B cell (primary cell): Measurements from ENCODE around the gene ZNF143. TPM values are rescaled to one million over a fixed set of nuclear protein-coding genes. Genes with fewer than 3 reads are reported as not detected.

Source experiments
- ATAC-seq: fragments of 200-7000 bp; cut with Tn5 transposase; one replicate; pipeline ENCODE4 v1.10.0; 2021; ENCODE audit warnings: low read depth, mild to moderate bottlenecking, moderate number of reproducible peaks, moderate library complexity
- CTCF ChIA-PET: fragments of 350-600 bp; sonication (Branson Sonifier 250); formaldehyde crosslinking; loops from one replicate; lab custom pipeline; 2021; ENCODE audit warnings: antibody characterized with exemption, inconsistent platforms; lab: Charles Lee
- POLR2A ChIA-PET: fragments of 350-600 bp; sonication (Branson Sonifier 250); formaldehyde crosslinking; loops from one replicate; lab custom pipeline; 2021; ENCODE audit warnings: antibody characterized with exemption; lab: Charles Lee
- DNase-seq: peaks from one replicate; pipeline ENCODE4 v3.0.0; 2013
- H2AFZ ChIP-seq: 2 replicates; pipeline ENCODE4 v1.6.1; 2012; ENCODE audit warnings: mild to moderate bottlenecking, low read depth, low read length; ENCODE audit not compliant: insufficient read depth, poor library complexity, severe bottlenecking
- H3K27ac ChIP-seq, 2 donors: 1 replicate in 1 of 2; 2 replicates in 1 of 2; pipeline ENCODE4 v1.5.1; 2012 to 2013; ENCODE audit warnings: low read length in 2 of 2, mild to moderate bottlenecking in 2 of 2, moderate library complexity in 1 of 2
- H3K27me3 ChIP-seq, 4 experiments: fragments of 200-600 bp in 1 of 4; sonication (generic) in 1 of 4; replicated peaks in 1 of 4; 1 replicate in 2 of 4; 2 replicates in 2 of 4; pipeline versions ENCODE4 v1.6.1 to v1.7.0; 2013 to 2016; ENCODE audit warnings: low read length in 3 of 4, mild to moderate bottlenecking in 2 of 4, mixed read lengths in 1 of 4, moderate library complexity in 1 of 4; ENCODE audit not compliant: insufficient read depth in 4 of 4, control insufficient read depth in 3 of 4; ENCODE audit errors: control extremely low read depth in 1 of 4
- H3K36me3 ChIP-seq, 2 experiments: replicated peaks in 1 of 2; 1 replicate in 1 of 2; 2 replicates in 1 of 2; pipeline versions ENCODE4 v1.6.1 to v1.7.1; 2013; ENCODE audit warnings: low read length in 1 of 2; ENCODE audit not compliant: insufficient read depth in 2 of 2, control insufficient read depth in 1 of 2; ENCODE audit errors: control extremely low read depth in 1 of 2, extremely low read depth in 1 of 2
- H3K4me1 ChIP-seq, 2 donors: fragments of 200-600 bp in 1 of 2; sonication (generic) in 1 of 2; 1 replicate in 1 of 2; 2 replicates in 1 of 2; pipeline versions ENCODE4 v1.5.1 to v1.6.1; 2013 to 2017; ENCODE audit warnings: low read length in 2 of 2; ENCODE audit not compliant: control insufficient read depth in 2 of 2, insufficient read depth in 2 of 2
- H3K4me2 ChIP-seq: replicated peaks from 2 replicates; pipeline ENCODE3; 2012; ENCODE audit warnings: mild to moderate bottlenecking, low read depth, low read length; ENCODE audit not compliant: poor library complexity, severe bottlenecking
- H3K4me3 ChIP-seq, 5 experiments: fragments of 200-600 bp in 1 of 5; sonication (generic) in 1 of 5; 1 replicate in 3 of 5; 2 replicates in 2 of 5; pipeline versions ENCODE4 v1.5.1 to v1.7.0; 2011 to 2016; ENCODE audit warnings: low read length in 4 of 5, mild to moderate bottlenecking in 4 of 5, low read depth in 2 of 5, control low read depth in 1 of 5, moderate library complexity in 1 of 5; ENCODE audit not compliant: insufficient read depth in 1 of 5; ENCODE audit errors: control extremely low read depth in 1 of 5, extremely low read depth in 1 of 5
- H3K79me2 ChIP-seq: fragments of 200-600 bp; sonication (generic); one replicate; pipeline ENCODE4 v1.6.0; 2016; ENCODE audit warnings: low read length; ENCODE audit not compliant: control insufficient read depth, insufficient read depth
- H3K9ac ChIP-seq: fragments of 200-600 bp; sonication (generic); 2 replicates; pipeline ENCODE4 v1.6.1; 2017; ENCODE audit warnings: mild to moderate bottlenecking, low read length, moderate library complexity
- H3K9me3 ChIP-seq, 3 donors: one replicate each; pipeline versions ENCODE4 v1.6.1 to v1.7.1; 2013; ENCODE audit warnings: low read length in 2 of 3; ENCODE audit not compliant: control insufficient read depth in 2 of 3, insufficient read depth in 1 of 3; ENCODE audit errors: control extremely low read depth in 1 of 3
- H4K20me1 ChIP-seq: 2 replicates; pipeline ENCODE4 v1.6.0; 2012; ENCODE audit warnings: mild to moderate bottlenecking, low read length; ENCODE audit not compliant: insufficient read depth, control insufficient read depth, poor library complexity, severe bottlenecking
- H3K27ac Mint-ChIP-seq: one replicate; pipeline ENCODE4 v1.8.0; 2021; ENCODE audit warnings: mixed read lengths
- H3K27me3 Mint-ChIP-seq: one replicate; pipeline ENCODE4 v1.8.0; 2021; ENCODE audit warnings: mixed read lengths
- H3K4me1 Mint-ChIP-seq: one replicate; pipeline ENCODE4 v1.8.0; 2021; ENCODE audit warnings: mixed read lengths
- H3K4me3 Mint-ChIP-seq: one replicate; pipeline ENCODE4 v1.8.0; 2021; ENCODE audit warnings: mixed read lengths
- H3K9me3 Mint-ChIP-seq: one replicate; pipeline ENCODE4 v1.8.0; 2022; ENCODE audit warnings: mixed read lengths; ENCODE audit not compliant: insufficient read depth
- EZH2 ChIP-seq: IDR thresholded peaks from 2 replicates; pipeline ENCODE4 v1.6.1; 2012; ENCODE audit warnings: borderline replicate concordance, low read depth, mild to moderate bottlenecking, moderate library complexity, low read length; ENCODE audit not compliant: insufficient read depth, poor library complexity, severe bottlenecking
- WGBS: methylation state at CpG from one replicate; pipeline ENCODE4 v1.1.5; 2013; ENCODE audit warnings: missing lambda C conversion rate; ENCODE audit not compliant: insufficient coverage; 5-methylcytosine and 5-hydroxymethylcytosine counted together
- intact Hi-C: fragments of 100-400 bp; cut with micrococcal nuclease; formaldehyde crosslinking; loops from one replicate; pipeline ENCODE4 v1.10.0; 2022
- polyA plus RNA-seq: library from polyadenylated mRNA; depleted of rRNA; stranded (reverse); fragments of >200 nt; gene quantifications from 2 replicates; pipeline ENCODE4 v1.2.3, GENCODE V29; 2012
- total RNA-seq, 2 donors: library from RNA; stranded (reverse); fragments of 120-200 nt in 1 of 2; gene quantifications; 1 replicate in 1 of 2; 2 replicates in 1 of 2; pipeline versions ENCODE4 v1.2.3 to v1.2.4, GENCODE V29; 2013 to 2022
- TF ChIP-seq, protein P1 (sequence below): fragments of 200-600 bp; IDR thresholded peaks from one replicate; pipeline ENCODE4 v1.8.0; 2022; ENCODE audit warnings: antibody characterized with exemption, mild to moderate bottlenecking

ZNF143 gene
- total and polyA plus RNA-seq, 2 donors (not counting 1 experiment from before 2014, with no cell fraction given): 35.7 to 54.9 TPM

DNA sequence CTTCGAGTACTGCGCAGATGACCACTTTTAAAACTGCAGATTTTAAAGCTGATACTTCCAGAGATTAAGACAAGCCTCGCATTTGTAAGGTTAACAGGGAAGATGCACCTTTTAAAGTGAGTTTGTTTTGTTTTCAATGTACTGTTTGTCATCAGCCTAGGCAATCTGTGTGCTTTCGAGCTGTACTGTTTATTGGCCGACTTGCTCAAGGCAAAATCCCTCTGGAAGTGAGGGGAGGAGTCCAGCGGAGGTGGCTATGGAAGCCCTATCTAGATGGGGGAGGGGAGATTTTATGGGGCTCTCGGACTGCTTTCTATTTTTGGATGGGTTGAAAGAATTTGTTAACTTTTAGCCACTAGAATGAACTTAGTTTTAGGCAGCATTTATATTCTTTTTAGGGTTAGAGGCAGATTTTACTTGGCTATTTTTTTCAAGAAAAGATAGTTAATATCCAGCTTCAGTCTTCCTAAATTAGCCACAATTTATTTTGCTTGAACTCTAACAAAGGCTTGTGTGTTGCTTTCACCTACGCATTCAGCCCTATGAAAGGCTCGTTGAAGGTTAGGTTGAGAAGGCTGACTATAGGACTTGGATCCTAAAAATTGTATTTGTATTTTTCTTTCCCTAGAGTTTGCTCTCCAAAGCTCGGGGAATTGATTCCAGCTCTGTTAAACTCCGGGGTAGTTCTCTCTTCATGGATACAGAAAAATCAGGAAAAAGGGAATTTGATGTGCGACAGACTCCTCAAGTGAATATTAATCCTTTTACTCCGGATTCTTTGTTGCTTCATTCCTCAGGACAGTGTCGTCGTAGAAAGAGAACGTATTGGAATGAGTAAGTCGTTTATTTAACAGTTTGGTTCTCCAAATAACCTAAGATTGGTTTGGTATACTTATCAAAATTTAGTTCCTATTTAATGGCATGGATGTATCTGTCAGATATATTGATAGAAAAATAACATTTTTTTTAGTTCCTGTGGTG lies 114.7 kb downstream of the ZNF143 start:
- ATAC-seq (no peak), DNase-seq (no peak)
- intact Hi-C loops: loop anchor here (2.0 to 10.0 kb wide), 3 partner anchors 19 to 729 kb away; partner anchors contain the start of gene ADM
- H3K27ac Mint-ChIP-seq: peak overlapping the region; percentile 94
- no peaks in the 10 kb centered on the region for H3K27me3 Mint-ChIP-seq
- peak overlapping the region; percentile 97 for H3K4me3 Mint-ChIP-seq
- H4K20me1 ChIP-seq: no peaks in the 10 kb centered on the region
- H3K4me1 ChIP-seq: peaks cover 28 to 31% of the 10 kb centered on the region in 2 donors
- ChIA-PET CTCF (interaction anchor here (1.1 to 5.7 kb wide), 9 partner anchors 12 to 172 kb away, joined by 3 to 55 read pairs (median 20); no protein-coding TSS in a partner anchor), POLR2A (interaction anchor here (0.6 to 0.9 kb wide), 3 partner anchors 26 to 142 kb away, joined by 3 to 8 read pairs (median 3); no protein-coding TSS in a partner anchor)
- no peak for TF ChIP-seq EZH2
- TF ChIP-seq, protein P1, sequence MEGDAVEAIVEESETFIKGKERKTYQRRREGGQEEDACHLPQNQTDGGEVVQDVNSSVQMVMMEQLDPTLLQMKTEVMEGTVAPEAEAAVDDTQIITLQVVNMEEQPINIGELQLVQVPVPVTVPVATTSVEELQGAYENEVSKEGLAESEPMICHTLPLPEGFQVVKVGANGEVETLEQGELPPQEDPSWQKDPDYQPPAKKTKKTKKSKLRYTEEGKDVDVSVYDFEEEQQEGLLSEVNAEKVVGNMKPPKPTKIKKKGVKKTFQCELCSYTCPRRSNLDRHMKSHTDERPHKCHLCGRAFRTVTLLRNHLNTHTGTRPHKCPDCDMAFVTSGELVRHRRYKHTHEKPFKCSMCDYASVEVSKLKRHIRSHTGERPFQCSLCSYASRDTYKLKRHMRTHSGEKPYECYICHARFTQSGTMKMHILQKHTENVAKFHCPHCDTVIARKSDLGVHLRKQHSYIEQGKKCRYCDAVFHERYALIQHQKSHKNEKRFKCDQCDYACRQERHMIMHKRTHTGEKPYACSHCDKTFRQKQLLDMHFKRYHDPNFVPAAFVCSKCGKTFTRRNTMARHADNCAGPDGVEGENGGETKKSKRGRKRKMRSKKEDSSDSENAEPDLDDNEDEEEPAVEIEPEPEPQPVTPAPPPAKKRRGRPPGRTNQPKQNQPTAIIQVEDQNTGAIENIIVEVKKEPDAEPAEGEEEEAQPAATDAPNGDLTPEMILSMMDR: no peak
- peaks cover 4 to 14% of the 10 kb centered on the region in 2 experiments for H3K36me3 ChIP-seq
- H3K4me1 Mint-ChIP-seq: peaks cover 50% of the 10 kb centered on the region
- no peaks in the 10 kb centered on the region for H3K9me3 ChIP-seq
- no peaks in the 10 kb centered on the region for H3K9me3 Mint-ChIP-seq
- peak overlapping the region; percentile 36 to 72 for H3K27ac ChIP-seq
- peak overlapping the region; percentile 86 for H3K9ac ChIP-seq
- H3K27me3 ChIP-seq: no peaks in the 10 kb centered on the region
- peaks cover 39% of the 10 kb centered on the region for H3K79me2 ChIP-seq
- peak overlapping the region; percentile 88 to 96 (median 90) for H3K4me3 ChIP-seq
- 0% methylated on average over 7 of the region's 17 CpGs for WGBS
- peak overlapping the region; percentile 93 for H3K4me2 ChIP-seq
- peak overlapping the region; percentile 91 for H2AFZ ChIP-seq
